ENCODE results near the gene TOX2.

TOX2 gene

DNA sequence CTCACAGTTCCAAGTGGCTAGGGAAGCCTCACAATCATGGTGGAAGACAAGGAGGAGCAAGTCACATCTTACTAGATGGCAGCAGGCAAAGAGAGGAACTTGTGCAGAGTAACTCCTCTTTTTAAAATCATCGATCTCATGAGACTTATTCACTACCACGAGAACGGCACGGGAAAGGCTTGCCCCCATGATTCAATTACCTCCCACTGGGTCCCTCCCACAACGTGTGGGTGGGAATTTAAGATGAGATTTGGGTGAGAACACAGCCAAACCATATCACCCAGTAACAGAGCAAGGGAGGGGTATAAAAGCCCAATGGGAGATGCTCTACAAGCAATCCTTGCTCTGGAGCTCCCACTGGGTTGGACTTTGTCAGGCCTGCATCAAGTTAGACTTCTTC, 192.0 kb downstream of the TOX2 start:
- no peak for DNase-seq (ENCODE audit: low read depth)

GRCh38 chr20:44109951-44110361, 195.3 kb downstream of the TOX2 start:
- peak; percentile 17 for DNase-seq (ENCODE audit: low read depth)

DNA sequence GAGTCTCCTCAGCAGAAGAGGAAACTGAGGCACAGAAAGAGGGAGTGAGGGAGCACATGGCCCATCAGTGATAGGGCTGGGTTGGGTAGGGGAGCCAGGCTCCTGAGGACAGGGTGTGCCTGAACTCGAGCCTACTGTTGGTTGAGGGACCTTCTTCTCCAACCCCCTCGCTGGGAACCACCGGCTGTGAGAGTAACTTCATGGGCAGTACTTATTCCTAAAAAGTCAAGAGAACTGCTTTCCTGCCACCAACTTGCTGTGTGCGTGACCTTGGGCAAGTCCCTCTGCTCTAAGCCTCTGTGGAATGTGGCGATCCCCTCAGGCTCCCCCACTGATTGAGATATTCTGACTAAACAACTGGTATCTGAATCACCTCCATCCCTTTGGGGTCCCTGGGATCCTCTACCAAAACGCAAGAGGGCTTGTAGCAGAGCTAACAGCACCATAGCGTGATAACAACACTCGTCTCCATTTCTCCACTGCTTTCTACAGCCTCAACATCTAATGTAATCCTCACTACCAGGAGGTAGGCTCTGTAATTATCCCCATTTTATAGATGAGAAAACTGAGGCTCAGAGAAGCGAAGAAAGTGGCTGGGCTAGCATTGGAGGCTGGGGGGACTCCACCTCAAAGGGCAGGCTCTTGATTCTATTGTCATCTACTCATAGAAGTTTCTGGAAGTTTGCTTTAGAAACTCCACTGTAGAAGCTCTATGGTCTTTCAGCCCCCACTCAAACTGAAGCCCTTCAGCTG, 196.3 kb downstream of the TOX2 start:
- DNase-seq (ENCODE audit: low read depth) = no peak

- peak; percentile 71 for DNase-seq (ENCODE audit: low read depth)
Measured at GRCh38 chr20:44111712-44112335, 197.2 kb downstream of the TOX2 start.

DNA sequence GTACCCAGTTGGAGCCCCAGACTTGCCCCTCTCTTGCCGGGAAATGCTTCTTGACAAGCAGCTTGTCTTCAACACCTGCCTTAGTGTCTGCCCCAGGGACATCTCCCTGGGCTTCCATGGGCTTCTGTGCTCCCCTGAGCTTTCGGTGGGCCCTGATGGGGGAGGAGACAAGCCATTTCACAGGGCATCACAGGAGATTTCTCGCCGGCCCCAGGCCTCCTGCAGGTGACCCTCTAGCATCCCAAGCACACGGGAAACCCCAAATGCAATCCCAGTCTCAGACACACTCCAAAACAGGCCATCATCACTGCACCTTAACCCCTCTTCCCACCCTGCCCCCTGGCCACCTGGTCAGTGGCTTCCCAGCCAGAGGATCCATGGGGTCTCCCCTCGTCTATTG, 197.8 kb downstream of the TOX2 start:
- no peak for DNase-seq (ENCODE audit: low read depth)

DNA sequence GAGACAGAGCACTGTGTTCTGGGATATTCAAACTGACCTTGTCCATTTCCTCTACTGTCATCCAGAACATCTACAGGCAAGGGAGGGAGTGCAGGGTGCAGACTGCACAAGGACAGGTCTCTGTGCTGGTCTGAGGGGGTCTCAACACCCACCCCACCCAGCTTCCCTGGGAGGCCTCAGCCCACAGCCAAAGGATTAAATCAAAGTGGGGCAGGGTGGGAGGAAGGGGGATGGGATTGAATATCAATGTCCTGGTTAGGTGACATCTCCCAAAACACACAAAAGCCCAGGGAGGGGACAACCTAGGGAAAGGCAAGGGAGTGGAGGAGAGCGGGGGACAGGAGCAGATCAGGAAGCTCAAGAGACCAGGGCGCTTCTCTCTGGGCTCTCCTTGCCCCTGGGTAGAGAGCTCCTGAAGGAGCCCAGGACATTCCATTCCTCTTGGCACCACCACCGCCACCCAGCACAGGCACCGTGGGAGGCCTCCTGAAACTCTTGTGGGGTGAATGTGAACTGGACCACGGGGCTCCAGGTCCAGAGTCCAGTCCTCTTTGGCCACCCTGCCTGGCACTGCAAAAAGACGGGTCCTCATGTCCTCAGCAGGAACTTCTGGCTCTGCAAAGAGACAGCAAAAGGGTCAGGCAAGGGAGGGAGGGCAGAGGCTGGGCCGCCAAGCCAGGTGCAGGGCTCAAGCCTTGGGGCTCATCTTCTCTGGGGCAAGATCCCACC, 198.4 kb downstream of the TOX2 start:
- DNase-seq (ENCODE audit: low read depth) = no peak

GRCh38 chr20:44113618-44114376, 199.1 kb downstream of the TOX2 start:
- DNase-seq (ENCODE audit: low read depth) = no peak

DNA sequence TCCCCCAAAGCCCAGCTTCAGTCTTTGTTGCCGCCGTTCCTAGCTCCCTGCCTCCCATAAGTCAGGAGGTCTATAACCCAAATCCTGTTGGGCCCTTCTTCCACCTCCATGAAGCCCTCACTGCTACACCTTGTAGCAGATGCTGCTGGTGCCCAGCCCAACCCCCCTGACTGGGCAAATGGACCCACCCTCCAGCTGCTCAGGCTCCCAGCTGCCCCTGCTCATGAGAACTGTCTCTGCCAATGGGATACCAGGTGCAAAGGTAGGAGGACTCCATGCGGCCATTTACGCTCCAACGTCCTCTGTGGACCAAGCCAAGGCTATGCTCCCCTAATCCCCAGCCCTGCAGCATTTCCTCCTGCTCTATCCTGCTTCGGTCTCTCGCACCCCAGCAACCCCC, 200.5 kb downstream of the TOX2 start:
- no peak for DNase-seq (ENCODE audit: low read depth)

- DNase-seq (ENCODE audit: low read depth) = no peak
Measured at GRCh38 chr20:44115762-44116644, 201.4 kb downstream of the TOX2 start.

- DNase-seq (ENCODE audit: low read depth) = no peak
Measured at GRCh38 chr20:44117296-44118184, 202.9 kb downstream of the TOX2 start.

DNA sequence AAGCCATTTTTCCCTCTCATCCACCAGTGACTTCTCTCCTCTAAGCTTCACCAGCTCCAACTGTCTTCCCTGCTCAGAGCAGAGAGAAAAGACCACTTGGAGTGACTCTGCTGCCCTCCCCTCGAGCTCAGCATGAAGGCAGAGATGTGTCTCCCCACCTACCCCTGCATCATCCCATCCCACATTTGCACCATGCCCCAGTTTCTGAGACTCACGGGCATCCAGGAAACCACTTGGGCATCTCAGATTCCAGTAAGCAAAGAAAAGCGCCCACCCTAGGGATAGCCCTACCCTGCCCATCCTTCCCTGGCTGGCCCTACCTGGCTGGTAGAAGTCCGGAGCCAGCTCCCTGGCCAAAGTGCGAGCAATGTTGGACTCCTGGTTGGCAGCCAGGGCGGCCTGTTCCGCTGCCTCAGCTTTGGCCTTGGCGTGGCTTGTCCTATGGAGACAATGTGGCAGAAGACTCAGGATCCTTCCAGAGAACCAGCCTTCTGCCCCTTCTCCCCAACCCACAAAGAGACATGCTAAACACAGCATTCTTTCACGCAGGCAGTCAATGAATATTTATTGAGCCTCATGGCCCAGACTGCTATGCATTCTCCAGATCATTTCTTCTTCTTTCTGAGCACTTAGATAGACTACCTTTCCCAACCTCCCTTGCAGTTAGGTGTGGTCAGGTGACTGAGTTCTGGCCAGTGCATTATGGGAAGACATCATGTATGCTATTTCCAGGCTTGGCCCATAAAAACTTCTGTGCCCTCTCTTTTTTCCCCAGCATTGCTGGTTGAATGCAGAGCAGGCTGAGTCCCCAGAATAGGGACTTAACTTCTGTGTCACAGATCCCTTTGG, 203.8 kb downstream of the TOX2 start:
- DNase-seq (ENCODE audit: low read depth) = no peak
